GM23338 (cell line): ENCODE results near the gene DNAJC10. TPM values are rescaled to one million over a fixed set of nuclear protein-coding genes. Genes with fewer than 3 reads are reported as not detected.

ENCODE experiments used
- ATAC-seq: fragments of 200-7000 bp; cut with Tn5 transposase; 3 replicates; pipeline ENCODE4 v1.9.1; 2020
- DNase-seq: peaks from one replicate; pipeline ENCODE4 v3.0.0-alpha.2; 2015; ENCODE audit warnings: low spot score
- H2AFZ ChIP-seq: fragments of 200-600 bp; sonication (generic); 2 replicates; pipeline ENCODE4 v1.8.0; 2016; ENCODE audit warnings: antibody characterized with exemption, mild to moderate bottlenecking, moderate library complexity
- H3F3A ChIP-seq: fragments of 200-600 bp; sonication (generic); replicated peaks from 2 replicates; pipeline ENCODE4 v1.8.0; 2017; ENCODE audit warnings: antibody characterized with exemption, mixed run types, low read depth
- H3K27ac ChIP-seq: fragments of 200-600 bp; sonication (generic); 2 replicates; pipeline ENCODE4 v1.6.1; 2016; ENCODE audit warnings: low read depth
- H3K27me3 ChIP-seq: fragments of 200-600 bp; sonication (generic); 2 replicates; pipeline ENCODE4 v1.8.0; 2016; ENCODE audit warnings: mild to moderate bottlenecking, mixed run types, moderate library complexity; ENCODE audit not compliant: insufficient read depth
- H3K36me3 ChIP-seq: fragments of 200-600 bp; sonication (generic); 2 replicates; pipeline ENCODE4 v1.8.0; 2016; ENCODE audit warnings: mild to moderate bottlenecking; ENCODE audit not compliant: insufficient read depth
- H3K4me1 ChIP-seq: fragments of 200-600 bp; sonication (generic); 2 replicates; pipeline ENCODE4 v1.8.0; 2016; ENCODE audit warnings: mild to moderate bottlenecking, moderate library complexity; ENCODE audit not compliant: insufficient read depth
- H3K4me2 ChIP-seq: fragments of 200-600 bp; sonication (generic); 2 replicates; pipeline ENCODE4 v1.7.1; 2017; ENCODE audit warnings: mixed run types
- H3K4me3 ChIP-seq: fragments of 200-600 bp; sonication (generic); 2 replicates; pipeline ENCODE4 v1.6.1; 2016; ENCODE audit warnings: mixed run types
- H3K79me2 ChIP-seq: fragments of 200-600 bp; sonication (generic); replicated peaks from 2 replicates; pipeline ENCODE4 v1.8.0; 2017; ENCODE audit warnings: mild to moderate bottlenecking; ENCODE audit not compliant: insufficient read depth
- H3K9me2 ChIP-seq: fragments of 200-600 bp; sonication (generic); 2 replicates; pipeline ENCODE4 v1.8.0; 2017; ENCODE audit not compliant: insufficient read depth
- H4K20me1 ChIP-seq: fragments of 200-600 bp; sonication (generic); replicated peaks from 2 replicates; pipeline ENCODE4 v1.8.0; 2017; ENCODE audit warnings: mild to moderate bottlenecking; ENCODE audit not compliant: insufficient read depth
- H3K27ac Mint-ChIP-seq: 2 replicates; pipeline ENCODE4 v1.8.0; 2020; ENCODE audit warnings: inconsistent platforms, mild to moderate bottlenecking, moderate library complexity, mixed read lengths
- H3K27me3 Mint-ChIP-seq: 3 replicates; pipeline ENCODE4 v1.8.0; 2022; ENCODE audit warnings: low read depth, mild to moderate bottlenecking, moderate library complexity, mixed read lengths, inconsistent platforms; ENCODE audit not compliant: insufficient read depth, poor library complexity
- H3K36me3 Mint-ChIP-seq: 3 replicates; pipeline ENCODE4 v1.8.0; 2021; ENCODE audit warnings: low read depth, mild to moderate bottlenecking, inconsistent platforms, moderate library complexity, mixed read lengths
- H3K4me1 Mint-ChIP-seq: 3 replicates; pipeline ENCODE4 v1.8.0; 2020; ENCODE audit warnings: mild to moderate bottlenecking, inconsistent platforms, mixed read lengths
- H3K4me3 Mint-ChIP-seq: 3 replicates; pipeline ENCODE4 v1.8.0; 2021; ENCODE audit warnings: moderate library complexity, mild to moderate bottlenecking, inconsistent platforms, mixed read lengths
- H3K9me3 Mint-ChIP-seq: 3 replicates; pipeline ENCODE4 v1.8.0; 2020; ENCODE audit warnings: moderate library complexity, mild to moderate bottlenecking, inconsistent platforms, mixed read lengths
- CREB1 ChIP-seq: fragments of 250-450 bp; sonication (Bioruptor Pico); IDR thresholded peaks from 2 replicates; pipeline ENCODE4 v1.5.0; 2020; ENCODE audit warnings: low read depth, mild to moderate bottlenecking, moderate library complexity
- CTCF ChIP-seq, 2 experiments: fragments of 200-600 bp in 1 of 2; sonication (generic) in 1 of 2; conservative IDR thresholded peaks; 2 replicates each; pipeline versions ENCODE4 v1.5.1 to v1.6.1; 2016 to 2017; ENCODE audit warnings: antibody characterized with exemption in 2 of 2, low read depth in 2 of 2, mild to moderate bottlenecking in 2 of 2, moderate library complexity in 1 of 2
- ETS1 ChIP-seq: IDR thresholded peaks from 2 replicates; pipeline ENCODE4 v1.6.1; 2016; ENCODE audit warnings: antibody characterized with exemption
- EZH2 ChIP-seq: fragments of 200-600 bp; sonication (generic); IDR thresholded peaks from one replicate; pipeline ENCODE4 v1.8.0; 2017; ENCODE audit warnings: antibody characterized with exemption, mild to moderate bottlenecking, low read depth; ENCODE audit not compliant: unreplicated experiment
- EZH2phosphoT487 ChIP-seq: fragments of 200-600 bp; sonication (generic); IDR thresholded peaks from one replicate; pipeline ENCODE4 v1.8.1; 2018; ENCODE audit warnings: antibody characterized with exemption; ENCODE audit not compliant: unreplicated experiment
- JUNB ChIP-seq: IDR thresholded peaks from one replicate; pipeline ENCODE4 v1.6.1; 2016; ENCODE audit warnings: antibody characterized with exemption; ENCODE audit not compliant: unreplicated experiment
- NANOG ChIP-seq: IDR thresholded peaks from 2 replicates; pipeline ENCODE4 v1.6.1; 2016; ENCODE audit warnings: antibody characterized with exemption, borderline replicate concordance
- POLR2AphosphoS5 ChIP-seq: IDR thresholded peaks from 2 replicates; pipeline ENCODE4 v1.6.1; 2016; ENCODE audit warnings: antibody characterized with exemption, low read depth
- REST ChIP-seq: IDR thresholded peaks from one replicate; pipeline ENCODE4 v1.6.1; 2018; ENCODE audit warnings: antibody characterized with exemption; ENCODE audit not compliant: unreplicated experiment
- STAT1 ChIP-seq: IDR thresholded peaks from one replicate; pipeline ENCODE4 v1.6.1; 2016; ENCODE audit warnings: antibody characterized with exemption; ENCODE audit not compliant: unreplicated experiment
- ZNF114 ChIP-seq: fragments of 250-450 bp; sonication (Bioruptor Pico); IDR thresholded peaks from 2 replicates; pipeline ENCODE4 v1.5.0; 2020; ENCODE audit warnings: mild to moderate bottlenecking, moderate library complexity
- ZNF331 ChIP-seq: fragments of 250-450 bp; sonication (Bioruptor Pico); IDR thresholded peaks from 2 replicates; pipeline ENCODE4 v1.5.0; 2020; ENCODE audit warnings: low read depth, mild to moderate bottlenecking, moderate library complexity
- ZNF462 ChIP-seq: fragments of 250-450 bp; sonication (Bioruptor Pico); IDR thresholded peaks from 2 replicates; pipeline ENCODE4 v1.5.0; 2020; ENCODE audit warnings: mild to moderate bottlenecking, moderate library complexity
- polyA plus RNA-seq: library from polyadenylated mRNA; unstranded; fragments of >200 nt; fragmentation: Nextera tagmentation; extraction: Ambion mirVana; gene quantifications from 2 replicates; pipeline ENCODE4 v1.2.1, GENCODE V29; 2016
- total RNA-seq: library from RNA; depleted of rRNA; stranded (reverse); fragments of >200 nt; shearing (Covaris generic); gene quantifications from 2 replicates; pipeline ENCODE4 v1.2.3, GENCODE V29; 2014

The DNAJC10 gene
- total and polyA plus RNA-seq, 2 experiments from 2014 or later: 41.9 to 83.1 TPM

GRCh38 chr2:182824056-182824766 lies 108.2 kb downstream of the DNAJC10 start:
- Mint-ChIP-seq H3K27me3 (peaks cover 9% of the 10 kb centered on the region), H3K27ac (no peak overlapping the region), H3K9me3 (no peaks in the 10 kb centered on the region), H3K36me3 (no peaks in the 10 kb centered on the region), H3K4me3 (no peak overlapping the region), H3K4me1 (peaks cover 24% of the 10 kb centered on the region)
- Histone ChIP-seq H3K4me2 (no peak overlapping the region), H3K79me2 (no peaks in the 10 kb centered on the region), H3K4me1 (peaks cover 19% of the 10 kb centered on the region), H2AFZ (no peak overlapping the region), H3K27me3 (no peaks in the 10 kb centered on the region), H4K20me1 (no peaks in the 10 kb centered on the region), H3K36me3 (no peaks in the 10 kb centered on the region), H3K4me3 (no peak overlapping the region), H3F3A (no peaks in the 10 kb centered on the region), H3K27ac (no peak overlapping the region), H3K9me2 (no peaks in the 10 kb centered on the region)
- DNase-seq (no peak), ATAC-seq (no peak)
- TF ChIP-seq ZNF331 (CRISPR knock-in tag) (no peak), ETS1 (no peak), ZNF462 (CRISPR knock-in tag) (no peak), CTCF (conservative IDR thresholded peaks at IDR 0.05; ENCODE audit: low read depth in 2 of 2) (no peak), REST (no peak), STAT1 (no peak), ZNF114 (no peak), CREB1 (CRISPR knock-in tag) (no peak), JUNB (no peak), NANOG (no peak), EZH2 (no peak), EZH2phosphoT487 (no peak), POLR2AphosphoS5 (no peak)
